ENCODE measurements around the gene TIMP2.

GRCh38 chr17:78901806-78902205, 23.4 kb downstream of the TIMP2 start:
- TF ChIP-seq EZH2 (IDR thresholded peaks at IDR 0.05; ENCODE audit: borderline replicate concordance, low read length) (no peak), CTCF (conservative IDR thresholded peaks at IDR 0.05 in 1 of 2, IDR thresholded peaks at IDR 0.05 in 1 of 2; ENCODE audit: extremely low read depth in 1 of 2, insufficient read depth in 1 of 2, low read depth in 1 of 2, low read length in 2 of 2) (no peak)
